NB4 (cell line): ENCODE measurements around the gene ARHGEF7.

Experiments used
- MYC ChIP-seq: IDR thresholded peaks from 2 replicates; pipeline ENCODE4 v1.6.1; 2011; ENCODE audit warnings: low read depth, low read length
- POLR2A ChIP-seq: IDR thresholded peaks from 2 replicates; pipeline ENCODE4 v1.6.1; 2011; ENCODE audit warnings: mild to moderate bottlenecking; ENCODE audit not compliant: insufficient read length; ENCODE audit errors: extremely low read depth
- TF ChIP-seq, protein P1 (sequence below): IDR thresholded peaks from one replicate; pipeline ENCODE4 v1.5.1; 2012; ENCODE audit warnings: low read depth, low read length
- TF ChIP-seq, protein P2 (sequence below): IDR thresholded peaks from 2 replicates; pipeline ENCODE4 v1.6.1; 2011; ENCODE audit warnings: low read depth, low read length

- TF ChIP-seq, protein P1, sequence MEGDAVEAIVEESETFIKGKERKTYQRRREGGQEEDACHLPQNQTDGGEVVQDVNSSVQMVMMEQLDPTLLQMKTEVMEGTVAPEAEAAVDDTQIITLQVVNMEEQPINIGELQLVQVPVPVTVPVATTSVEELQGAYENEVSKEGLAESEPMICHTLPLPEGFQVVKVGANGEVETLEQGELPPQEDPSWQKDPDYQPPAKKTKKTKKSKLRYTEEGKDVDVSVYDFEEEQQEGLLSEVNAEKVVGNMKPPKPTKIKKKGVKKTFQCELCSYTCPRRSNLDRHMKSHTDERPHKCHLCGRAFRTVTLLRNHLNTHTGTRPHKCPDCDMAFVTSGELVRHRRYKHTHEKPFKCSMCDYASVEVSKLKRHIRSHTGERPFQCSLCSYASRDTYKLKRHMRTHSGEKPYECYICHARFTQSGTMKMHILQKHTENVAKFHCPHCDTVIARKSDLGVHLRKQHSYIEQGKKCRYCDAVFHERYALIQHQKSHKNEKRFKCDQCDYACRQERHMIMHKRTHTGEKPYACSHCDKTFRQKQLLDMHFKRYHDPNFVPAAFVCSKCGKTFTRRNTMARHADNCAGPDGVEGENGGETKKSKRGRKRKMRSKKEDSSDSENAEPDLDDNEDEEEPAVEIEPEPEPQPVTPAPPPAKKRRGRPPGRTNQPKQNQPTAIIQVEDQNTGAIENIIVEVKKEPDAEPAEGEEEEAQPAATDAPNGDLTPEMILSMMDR, result no peak
- TF ChIP-seq POLR2A (no peak), MYC (no peak)
- TF ChIP-seq, protein P2, sequence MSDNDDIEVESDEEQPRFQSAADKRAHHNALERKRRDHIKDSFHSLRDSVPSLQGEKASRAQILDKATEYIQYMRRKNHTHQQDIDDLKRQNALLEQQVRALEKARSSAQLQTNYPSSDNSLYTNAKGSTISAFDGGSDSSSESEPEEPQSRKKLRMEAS, result no peak
Measured at GRCh38 chr13:111319521-111319920, 204.4 kb downstream of the ARHGEF7 start.
